ENCODE measurements around the gene CHL1.
A peak's percentile ranks its signal among the peaks of the same experiment; 100 is the strongest.

CHL1 gene

DNA sequence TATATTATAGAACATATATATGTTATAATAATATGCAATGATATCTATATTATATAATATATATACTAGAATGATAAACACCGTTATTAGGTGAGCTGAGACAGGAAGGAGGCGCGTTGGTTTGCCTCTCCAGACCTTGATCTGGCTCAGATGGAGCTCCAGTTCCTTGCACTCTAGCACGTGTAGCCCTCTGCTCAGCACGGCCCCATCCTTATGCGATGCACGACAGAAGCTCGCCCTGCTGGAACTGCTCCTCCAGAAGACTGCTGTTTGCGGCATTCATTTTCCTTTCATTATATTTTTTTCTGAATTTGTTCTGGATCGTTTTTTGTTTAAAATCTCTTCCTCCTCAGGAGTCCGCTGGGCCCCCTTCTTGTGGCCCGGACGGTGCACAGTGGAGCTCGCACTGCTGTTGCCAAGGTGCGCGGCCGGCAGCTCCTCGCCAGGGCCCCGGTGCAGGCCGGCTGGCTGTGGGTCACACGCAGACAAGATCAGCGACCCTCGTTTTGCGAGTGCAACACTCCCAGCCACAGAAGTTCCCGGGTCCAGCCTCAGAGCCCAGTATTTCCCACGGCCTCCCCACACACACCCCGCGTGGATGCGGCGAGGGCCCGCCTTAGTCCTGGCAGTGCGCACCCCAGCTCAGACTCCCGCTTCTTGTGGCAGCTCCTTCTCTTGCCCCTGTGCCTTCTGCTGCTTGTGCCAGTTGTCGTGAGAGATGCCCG, 112.2 kb downstream of the CHL1 start:
- no peaks in the 10 kb centered on the region for H3K27me3 ChIP-seq (ENCODE audit: low read depth)
- in situ Hi-C loops (cut with MboI; ENCODE audit: low sequenced_read_pairs): no loop called here
- no peak overlapping the region for H3K4me3 ChIP-seq
- H3K4me1 ChIP-seq: peaks cover 6% of the 10 kb centered on the region
- H3K9me3 ChIP-seq: no peaks in the 10 kb centered on the region
- DNase-seq (ENCODE audit: low spot score in 2 of 2): no peak
- H3K36me3 ChIP-seq (replicated peaks): no peaks in the 10 kb centered on the region

DNA sequence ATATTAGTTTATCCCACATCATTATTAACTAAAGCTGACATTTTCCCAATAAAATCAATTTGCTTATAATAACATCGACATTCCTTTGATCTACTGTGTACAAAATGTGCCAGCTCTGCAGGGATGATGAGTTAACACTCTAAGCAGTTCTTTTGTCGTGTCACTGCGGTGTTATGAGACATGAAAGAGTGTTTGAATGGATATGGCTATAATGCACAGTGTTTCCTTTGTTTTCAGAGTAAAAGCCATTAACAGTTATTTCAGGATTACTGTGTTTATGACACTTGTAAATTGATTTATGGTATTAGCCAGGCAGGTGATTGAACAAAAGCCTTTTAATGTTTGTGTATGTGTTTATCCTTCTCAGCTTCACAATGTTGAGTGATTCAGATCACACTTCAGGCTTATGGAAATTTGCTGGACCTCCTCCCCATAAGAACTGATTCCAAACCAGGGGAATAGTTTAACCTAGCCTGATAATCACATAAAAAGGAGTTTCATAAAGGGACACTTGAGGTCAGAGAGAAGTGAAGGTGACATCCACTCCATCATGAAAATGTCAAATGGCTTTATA, 115.7 kb downstream of the CHL1 start:
- H3K4me1 ChIP-seq: peaks cover 6% of the 10 kb centered on the region
- no peak overlapping the region for H3K4me3 ChIP-seq
- H3K27me3 ChIP-seq (ENCODE audit: low read depth): no peaks in the 10 kb centered on the region
- DNase-seq (ENCODE audit: low spot score in 2 of 2): peak in 1 of 2 experiments; percentile 30
- in situ Hi-C loops (cut with MboI; ENCODE audit: low sequenced_read_pairs): no loop called here
- no peaks in the 10 kb centered on the region for H3K9me3 ChIP-seq
- H3K36me3 ChIP-seq (replicated peaks): no peaks in the 10 kb centered on the region

DNA sequence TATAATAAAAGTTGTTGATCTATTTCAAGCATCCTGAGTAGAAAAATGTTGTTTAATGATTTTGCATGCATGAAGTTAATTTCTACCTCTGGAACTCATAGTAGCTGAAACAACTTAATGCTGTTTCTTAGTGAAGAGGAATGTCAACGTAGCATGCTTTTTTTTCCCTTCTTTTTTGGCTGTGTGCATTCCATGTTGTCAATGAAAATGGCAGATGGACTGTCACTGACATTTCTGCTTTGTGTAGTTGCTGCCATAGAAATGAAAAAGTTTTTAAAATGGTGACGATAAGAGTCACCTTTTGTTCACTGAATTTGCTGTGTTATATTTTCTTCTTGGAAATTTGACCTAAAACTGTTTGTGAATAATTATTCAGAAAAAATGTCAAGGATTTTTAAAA, 116.3 kb downstream of the CHL1 start:
- Histone ChIP-seq H3K36me3 (replicated peaks) (no peaks in the 10 kb centered on the region), H3K4me1 (peaks cover 6% of the 10 kb centered on the region), H3K4me3 (no peak overlapping the region), H3K27me3 (ENCODE audit: low read depth) (no peaks in the 10 kb centered on the region), H3K9me3 (no peaks in the 10 kb centered on the region)
- in situ Hi-C loops (cut with MboI; ENCODE audit: low sequenced_read_pairs): no loop called here
- no peak for DNase-seq (ENCODE audit: low spot score in 2 of 2)

DNA sequence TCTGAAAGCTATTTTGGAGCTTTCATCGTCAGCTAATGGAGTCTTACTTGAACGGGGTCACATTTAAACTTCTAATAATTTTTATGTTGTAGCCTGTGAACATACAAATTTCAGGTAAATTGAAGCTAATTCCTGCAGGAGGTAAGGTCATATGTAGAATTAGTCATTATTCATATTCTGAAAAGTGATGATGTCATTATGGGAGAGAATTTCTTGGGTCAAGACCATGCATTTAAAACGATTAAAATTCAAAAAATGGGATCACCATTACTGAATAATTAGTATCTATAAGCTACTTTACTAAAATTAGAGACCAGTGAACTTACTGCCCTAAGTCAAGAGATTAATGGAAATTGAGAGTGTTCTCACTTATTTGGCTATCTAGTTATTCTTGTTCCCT, 120.4 kb downstream of the CHL1 start:
- Histone ChIP-seq H3K27me3 (ENCODE audit: low read depth) (no peaks in the 10 kb centered on the region), H3K9me3 (no peaks in the 10 kb centered on the region), H3K36me3 (replicated peaks) (no peaks in the 10 kb centered on the region), H3K4me1 (peaks cover 6% of the 10 kb centered on the region), H3K4me3 (no peak overlapping the region)
- DNase-seq (ENCODE audit: low spot score in 2 of 2): no peak
- in situ Hi-C loops (cut with MboI; ENCODE audit: low sequenced_read_pairs): no loop called here

DNA sequence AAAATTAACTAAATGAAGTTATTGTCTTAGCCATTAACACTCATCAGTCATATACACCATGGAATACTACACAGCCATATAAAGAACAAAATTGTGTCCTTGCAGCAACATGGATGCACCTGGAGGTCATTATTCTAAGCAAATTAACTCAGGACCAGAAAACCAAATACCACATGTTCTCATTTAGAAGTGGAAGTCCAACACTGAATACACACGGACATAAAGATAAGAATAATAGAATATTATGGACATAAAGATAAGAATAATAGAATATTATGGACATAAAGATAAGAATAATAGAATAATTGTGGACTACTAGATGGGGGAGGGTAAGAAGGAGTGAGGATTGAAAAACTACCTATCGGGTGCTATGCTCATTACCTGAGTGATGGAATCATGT, 122.3 kb downstream of the CHL1 start:
- Histone ChIP-seq H3K36me3 (replicated peaks) (no peaks in the 10 kb centered on the region), H3K4me1 (no peaks in the 10 kb centered on the region), H3K9me3 (no peaks in the 10 kb centered on the region), H3K4me3 (no peak overlapping the region), H3K27me3 (ENCODE audit: low read depth) (no peaks in the 10 kb centered on the region)
- no peak for DNase-seq (ENCODE audit: low spot score in 2 of 2)
- in situ Hi-C loops (cut with MboI; ENCODE audit: low sequenced_read_pairs): no loop called here

DNA sequence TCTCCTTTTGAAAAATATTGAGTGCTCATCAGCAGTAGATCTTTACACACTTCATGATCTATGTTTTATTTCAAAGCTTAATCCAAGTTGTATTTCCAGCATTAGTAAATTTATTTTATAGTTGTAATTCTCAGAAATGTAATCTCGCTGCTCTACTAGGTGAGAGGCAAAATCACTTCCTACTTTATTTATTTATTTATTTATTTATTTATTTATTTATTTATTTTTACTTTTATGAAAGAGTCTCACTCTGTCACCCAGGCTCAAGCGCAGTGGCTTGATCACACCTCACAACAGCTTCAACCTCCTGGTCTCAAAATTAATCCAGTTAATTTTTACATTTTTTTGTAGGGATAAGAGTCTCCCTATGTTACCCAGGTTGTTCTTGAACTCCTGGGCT, 127.9 kb downstream of the CHL1 start:
- Histone ChIP-seq H3K4me1 (no peaks in the 10 kb centered on the region), H3K9me3 (no peaks in the 10 kb centered on the region), H3K4me3 (no peak overlapping the region), H3K36me3 (replicated peaks) (no peaks in the 10 kb centered on the region), H3K27me3 (ENCODE audit: low read depth) (no peaks in the 10 kb centered on the region)
- in situ Hi-C loops (cut with MboI; ENCODE audit: low sequenced_read_pairs): no loop called here
- DNase-seq (ENCODE audit: low spot score in 2 of 2): no peak

DNA sequence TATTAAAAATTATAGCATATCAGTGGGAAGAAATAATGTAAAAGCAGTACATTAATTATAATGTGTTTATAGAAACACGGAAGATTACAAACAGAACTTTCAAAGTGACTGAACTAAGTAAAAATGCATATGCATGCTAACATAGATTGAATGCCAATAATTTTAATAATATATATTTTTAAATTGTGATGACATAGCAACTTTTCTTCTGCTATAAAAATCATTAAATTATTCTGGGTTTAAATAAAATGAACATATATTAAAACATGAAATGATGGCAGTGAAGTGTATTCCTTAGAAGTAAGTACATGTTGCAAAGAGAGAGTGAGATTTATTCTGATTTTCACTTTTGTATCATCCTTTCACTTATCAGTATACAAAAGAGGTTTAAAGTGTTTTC, 128.9 kb downstream of the CHL1 start:
- in situ Hi-C loops (cut with MboI; ENCODE audit: low sequenced_read_pairs): no loop called here
- no peaks in the 10 kb centered on the region for H3K36me3 ChIP-seq (replicated peaks)

DNA sequence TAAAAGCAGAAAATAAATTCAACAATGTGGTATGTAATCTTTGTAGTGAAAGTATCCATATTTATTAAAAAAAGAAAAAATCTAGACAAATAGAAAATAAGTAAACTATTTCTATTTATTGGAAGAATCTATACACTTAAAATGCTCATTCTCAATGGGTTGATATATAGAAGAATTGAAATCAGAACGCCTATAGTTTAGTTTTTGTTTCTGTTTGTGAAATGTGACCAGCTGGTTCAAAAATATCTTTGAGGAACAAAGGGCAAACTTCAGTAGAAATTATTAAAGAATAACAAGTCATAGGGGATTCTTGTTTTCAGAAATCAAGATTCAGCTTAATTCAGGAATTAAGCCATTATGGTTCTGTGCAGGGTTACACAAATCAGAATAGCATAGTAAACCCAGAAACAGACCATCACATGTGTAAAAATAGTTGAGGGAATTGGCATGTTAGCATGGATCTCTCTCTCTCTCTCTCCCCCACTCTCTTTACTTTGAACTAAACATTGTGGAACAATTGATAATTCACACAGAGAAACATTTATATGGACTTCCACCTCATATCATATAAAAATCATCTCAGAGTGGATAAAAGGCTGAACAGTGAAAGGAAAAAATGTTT, 134.0 kb downstream of the CHL1 start:
- Histone ChIP-seq H3K4me3 (no peak overlapping the region), H3K27me3 (ENCODE audit: low read depth) (no peaks in the 10 kb centered on the region), H3K4me1 (no peaks in the 10 kb centered on the region), H3K36me3 (replicated peaks) (no peaks in the 10 kb centered on the region), H3K9me3 (no peaks in the 10 kb centered on the region)
- in situ Hi-C loops (cut with MboI; ENCODE audit: low sequenced_read_pairs): no loop called here
- DNase-seq (ENCODE audit: low spot score in 2 of 2): no peak

More for the DNA sequence above, 128.9 kb downstream of the CHL1 start:
- Histone ChIP-seq H3K4me1 (no peaks in the 10 kb centered on the region), H3K9me3 (no peaks in the 10 kb centered on the region), H3K4me3 (no peak overlapping the region), H3K27me3 (ENCODE audit: low read depth) (no peaks in the 10 kb centered on the region)
- DNase-seq (ENCODE audit: low spot score in 2 of 2): no peak

DNA sequence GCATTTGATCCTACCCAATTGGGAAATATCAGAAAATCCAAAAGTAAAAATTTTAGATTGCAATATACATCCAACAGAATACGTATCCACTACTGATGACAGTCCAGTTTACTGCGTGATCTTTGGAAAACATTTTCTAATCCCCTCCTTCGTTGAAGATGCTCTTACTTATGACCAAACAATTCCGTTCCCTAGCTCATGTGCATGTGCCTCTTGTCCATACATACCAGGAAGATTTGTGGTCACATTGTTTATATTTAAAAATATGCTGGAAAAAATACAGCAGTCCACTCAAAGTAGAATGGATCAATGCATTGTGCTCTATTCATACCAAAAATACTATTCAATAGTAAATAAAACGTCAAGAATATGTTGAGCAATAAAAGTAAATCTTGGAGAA, 135.3 kb downstream of the CHL1 start:
- Histone ChIP-seq H3K27me3 (ENCODE audit: low read depth) (no peaks in the 10 kb centered on the region), H3K4me3 (no peak overlapping the region), H3K4me1 (no peaks in the 10 kb centered on the region), H3K9me3 (no peaks in the 10 kb centered on the region), H3K36me3 (replicated peaks) (no peaks in the 10 kb centered on the region)
- DNase-seq (ENCODE audit: low spot score in 2 of 2): no peak
- in situ Hi-C loops (cut with MboI; ENCODE audit: low sequenced_read_pairs): no loop called here

DNA sequence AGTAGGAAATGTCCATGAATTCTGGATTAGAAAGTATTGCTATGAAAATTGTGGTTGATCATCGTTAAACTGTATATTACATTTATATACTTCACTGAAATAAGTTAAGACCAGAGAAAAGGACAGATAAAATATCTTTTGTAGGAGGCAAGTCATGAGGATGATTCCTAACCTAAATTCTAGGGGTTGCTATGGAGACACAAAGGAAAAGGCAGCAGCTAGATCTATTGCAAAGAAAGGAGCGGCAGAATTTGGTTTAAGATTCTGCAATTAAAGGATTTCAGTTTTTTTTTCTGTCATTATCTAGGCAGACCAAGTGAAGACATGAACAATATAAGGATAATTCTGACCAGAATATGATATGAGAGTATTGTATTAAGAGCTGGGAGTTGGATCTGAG, 136.1 kb downstream of the CHL1 start:
- no peaks in the 10 kb centered on the region for H3K27me3 ChIP-seq (ENCODE audit: low read depth)
- no peaks in the 10 kb centered on the region for H3K9me3 ChIP-seq
- H3K4me1 ChIP-seq: no peaks in the 10 kb centered on the region
- H3K4me3 ChIP-seq: no peak overlapping the region
- no peaks in the 10 kb centered on the region for H3K36me3 ChIP-seq (replicated peaks)
- in situ Hi-C loops (cut with MboI; ENCODE audit: low sequenced_read_pairs): no loop called here
- DNase-seq (ENCODE audit: low spot score in 2 of 2): no peak

DNA sequence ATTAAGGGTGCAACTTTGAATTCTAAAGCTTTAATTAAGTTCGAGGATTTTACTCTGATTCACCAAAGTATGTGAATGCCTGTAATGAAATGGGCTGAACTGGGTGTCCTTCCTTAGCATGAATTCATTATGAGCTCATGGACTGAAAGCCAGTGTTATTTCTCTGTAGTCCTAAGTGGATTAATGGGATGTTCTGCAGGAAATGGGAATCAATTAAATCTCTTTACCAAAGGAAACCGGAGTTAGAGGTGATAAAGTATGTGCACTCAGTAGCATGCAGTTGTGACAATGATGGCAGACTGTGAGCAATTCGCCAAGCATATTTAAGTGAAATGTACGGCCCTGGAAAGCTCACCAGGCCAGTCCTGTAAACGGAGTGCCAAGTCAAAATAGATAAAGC, 138.7 kb downstream of the CHL1 start:
- Histone ChIP-seq H3K4me1 (no peaks in the 10 kb centered on the region), H3K27me3 (ENCODE audit: low read depth) (0 out of 2 replicates have a peak, but pooled peaks cover 4% of the 10 kb centered on the region), H3K4me3 (no peak overlapping the region), H3K36me3 (replicated peaks) (no peaks in the 10 kb centered on the region), H3K9me3 (no peaks in the 10 kb centered on the region)
- DNase-seq (ENCODE audit: low spot score in 2 of 2): no peak
- in situ Hi-C loops (cut with MboI; ENCODE audit: low sequenced_read_pairs): no loop called here

DNA sequence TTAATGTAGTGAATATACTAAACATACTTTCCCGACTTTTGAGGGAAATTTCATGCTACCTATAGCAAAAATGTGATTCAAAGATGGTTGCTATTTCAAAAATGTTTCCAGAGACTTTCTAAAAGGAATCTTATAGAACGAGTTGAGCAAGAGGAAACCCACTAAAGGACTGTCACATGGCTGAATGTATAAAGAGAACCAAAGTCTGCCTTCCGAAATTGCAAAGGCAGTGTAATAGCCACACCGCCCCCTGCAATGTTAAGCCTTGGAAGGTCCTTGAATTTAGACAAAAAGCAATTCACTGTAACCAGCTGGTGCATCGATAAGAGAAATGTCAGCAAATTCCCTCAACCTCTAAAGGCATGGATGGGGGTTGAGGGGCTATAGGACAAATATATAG, 142.8 kb downstream of the CHL1 start:
- H3K27me3 ChIP-seq (ENCODE audit: low read depth): 0 out of 2 replicates have a peak, but pooled peaks cover 4% of the 10 kb centered on the region
- no peaks in the 10 kb centered on the region for H3K36me3 ChIP-seq (replicated peaks)
- H3K4me3 ChIP-seq: no peak overlapping the region
- no peaks in the 10 kb centered on the region for H3K4me1 ChIP-seq
- no peak for DNase-seq (ENCODE audit: low spot score in 2 of 2)
- no peaks in the 10 kb centered on the region for H3K9me3 ChIP-seq
- in situ Hi-C loops (cut with MboI; ENCODE audit: low sequenced_read_pairs): no loop called here

DNA sequence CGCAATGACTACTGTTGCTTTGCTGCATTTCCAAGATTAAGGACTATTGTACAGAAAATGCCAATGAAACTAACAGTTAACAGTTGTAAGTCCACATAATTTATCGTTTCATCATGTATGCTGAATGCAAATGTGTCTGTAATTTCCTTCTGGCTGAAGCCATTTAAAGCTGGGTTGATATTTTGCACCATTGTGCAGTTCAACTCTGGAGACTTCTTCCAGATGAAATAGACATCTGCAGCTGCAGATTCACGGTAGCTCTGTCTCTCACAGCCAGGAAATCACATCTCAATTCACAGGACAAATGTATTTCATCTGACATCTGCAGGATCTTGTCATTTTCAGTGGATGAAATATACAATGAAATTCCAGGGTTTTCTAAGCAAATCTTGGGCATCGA, 145.4 kb downstream of the CHL1 start:
- no peaks in the 10 kb centered on the region for H3K36me3 ChIP-seq (replicated peaks)
- 0 out of 2 replicates have a peak, but pooled peaks cover 4% of the 10 kb centered on the region for H3K27me3 ChIP-seq (ENCODE audit: low read depth)
- H3K4me3 ChIP-seq: no peak overlapping the region
- in situ Hi-C loops (cut with MboI; ENCODE audit: low sequenced_read_pairs): no loop called here
- H3K4me1 ChIP-seq: no peaks in the 10 kb centered on the region
- no peaks in the 10 kb centered on the region for H3K9me3 ChIP-seq
- no peak for DNase-seq (ENCODE audit: low spot score in 2 of 2)

DNA sequence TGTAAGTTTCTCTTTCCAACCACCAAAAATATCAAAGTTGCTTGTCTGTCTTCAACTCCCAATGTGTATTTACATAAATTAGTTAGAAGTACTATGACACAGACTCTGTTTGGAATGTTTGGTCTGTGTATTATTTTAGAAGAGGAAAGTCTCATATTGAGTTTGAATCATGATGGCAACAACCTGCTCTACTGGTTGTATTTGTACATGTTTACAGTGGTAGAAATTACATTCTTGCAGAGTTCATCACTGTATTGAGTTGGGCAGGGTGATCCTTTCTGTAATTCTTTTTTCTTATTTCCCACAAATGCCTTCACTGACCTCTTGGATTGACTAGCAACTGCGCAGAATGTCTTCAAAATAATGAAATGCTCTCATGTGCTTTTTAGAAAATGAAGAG, 149.6 kb downstream of the CHL1 start:
- Histone ChIP-seq H3K27me3 (ENCODE audit: low read depth) (no peaks in the 10 kb centered on the region), H3K36me3 (replicated peaks) (no peaks in the 10 kb centered on the region), H3K4me1 (peaks cover 3% of the 10 kb centered on the region; the same call in 1 of the 2 replicates), H3K9me3 (no peaks in the 10 kb centered on the region), H3K4me3 (no peak overlapping the region)
- in situ Hi-C loops (cut with MboI; ENCODE audit: low sequenced_read_pairs): no loop called here
- no peak for DNase-seq (ENCODE audit: low spot score in 2 of 2)

Measured in HAP-1 (cell line).